GM13977 (cell line): ENCODE results near the gene GPD2.

Experiments used
- DNase-seq: peaks from one replicate; pipeline ENCODE4 v3.0.0; 2012; ENCODE audit warnings: low spot score
- CTCF ChIP-seq: IDR thresholded peaks from 2 replicates; pipeline ENCODE4 v1.5.1; 2012; ENCODE audit warnings: mild to moderate bottlenecking, control low read depth; ENCODE audit not compliant: insufficient read depth; ENCODE audit errors: extremely low read depth, missing control alignments
- in situ Hi-C: fragments of 300-500 bp; cut with MboI; formaldehyde crosslinking; loops from one replicate; pipeline ENCODE4 v1.12.0; 2022; ENCODE audit warnings: low sequenced_read_pairs, low pct_unique_long_range_greater_than_20kb, mixed read lengths, inconsistent platforms; ENCODE audit not compliant: unreplicated experiment

Gene GPD2

GRCh38 chr2:156472686-156473085 is 36.5 kb downstream of the GPD2 start:
- in situ Hi-C loops: no loop called here
- no peak for TF ChIP-seq CTCF
- no peak for DNase-seq

GRCh38 chr2:156473445-156473844 is 37.3 kb downstream of the GPD2 start:
- TF ChIP-seq CTCF: no peak
- DNase-seq: no peak
- in situ Hi-C loops: no loop called here

- DNase-seq: no peak
- TF ChIP-seq CTCF: no peak
- in situ Hi-C loops: no loop called here
Observed at GRCh38 chr2:156474401-156474800, 38.2 kb downstream of the GPD2 start.

DNA sequence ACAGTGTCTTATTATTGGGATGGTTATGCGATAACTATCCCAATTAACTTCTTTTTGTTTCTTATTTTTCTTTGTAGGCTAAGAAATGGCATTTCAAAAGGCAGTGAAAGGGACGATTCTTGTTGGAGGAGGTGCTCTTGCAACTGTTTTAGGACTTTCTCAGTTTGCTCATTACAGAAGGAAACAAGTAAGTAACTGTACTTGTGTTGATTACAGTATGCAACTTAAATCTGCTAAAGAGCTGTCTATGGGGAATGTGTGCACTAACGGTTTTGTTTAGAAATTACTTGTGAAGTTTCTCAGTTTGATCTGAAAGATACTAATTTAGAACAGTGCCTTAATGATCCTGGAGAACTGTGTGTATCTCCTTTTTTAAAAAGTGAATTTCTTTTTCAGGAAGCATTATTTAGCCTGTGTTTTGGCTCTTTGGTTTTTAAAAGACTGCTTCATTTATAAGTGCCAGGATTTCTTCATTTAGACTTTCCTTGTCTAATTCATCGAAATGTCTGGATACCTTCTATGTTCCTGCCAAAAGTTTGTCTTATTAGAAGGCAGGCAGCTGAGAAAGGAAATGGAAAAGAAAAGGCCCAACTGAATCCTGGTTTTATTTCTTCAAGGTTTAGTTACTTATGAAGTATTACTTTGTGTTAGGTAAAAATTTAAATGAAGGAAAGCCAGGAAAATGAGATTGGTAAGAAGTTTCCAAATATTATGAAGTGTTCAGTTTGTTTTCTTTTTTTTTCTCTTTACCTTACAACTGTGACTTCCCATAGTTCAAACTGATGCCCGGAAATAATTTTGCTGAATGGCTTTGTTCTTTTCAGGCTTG is 40.1 kb downstream of the GPD2 start:
- no peak for TF ChIP-seq CTCF
- no peak for DNase-seq
- in situ Hi-C loops: no loop called here

- TF ChIP-seq CTCF: no peak
- in situ Hi-C loops: no loop called here
- peak; percentile 28 for DNase-seq
Observed at GRCh38 chr2:156476850-156477206, 40.6 kb downstream of the GPD2 start.

GRCh38 chr2:156480376-156480775 is 44.2 kb downstream of the GPD2 start:
- DNase-seq: no peak
- no peak for TF ChIP-seq CTCF
- in situ Hi-C loops: no loop called here
